Spleen (tissue), 7 donors: ENCODE measurements around the gene ATG16L1.

Experiments used
- POLR2AphosphoS5 ChIP-seq, 3 donors: sonication (generic); formaldehyde crosslinking; IDR thresholded peaks; one replicate each; pipeline ENCODE4 v1.5.1; 2017; ENCODE audit warnings: antibody characterized with exemption in 3 of 3
- TF ChIP-seq, protein P1 (sequence below), 11 experiments: fragments of 200-600 bp in 7 of 11; fragments of 450-650 bp in 4 of 11; sonication (generic) in 4 of 11; IDR thresholded peaks in 8 of 11; conservative IDR thresholded peaks in 3 of 11; 1 replicate in 7 of 11; 2 replicates in 4 of 11; pipeline versions ENCODE4 v1.4.0 to v1.8.0; 2016 to 2021; ENCODE audit warnings: antibody characterized with exemption in 11 of 11, inconsistent platforms in 4 of 11, mild to moderate bottlenecking in 1 of 11
- donor health status: DM: no; HTN: no; CAD: no; lungs with moderate emphysema.
- donor health status: DM: no; HTN: no; CAD: no.
- donor health status: DM: no; HTN: no; CAD: no.

- TF ChIP-seq, protein P1, sequence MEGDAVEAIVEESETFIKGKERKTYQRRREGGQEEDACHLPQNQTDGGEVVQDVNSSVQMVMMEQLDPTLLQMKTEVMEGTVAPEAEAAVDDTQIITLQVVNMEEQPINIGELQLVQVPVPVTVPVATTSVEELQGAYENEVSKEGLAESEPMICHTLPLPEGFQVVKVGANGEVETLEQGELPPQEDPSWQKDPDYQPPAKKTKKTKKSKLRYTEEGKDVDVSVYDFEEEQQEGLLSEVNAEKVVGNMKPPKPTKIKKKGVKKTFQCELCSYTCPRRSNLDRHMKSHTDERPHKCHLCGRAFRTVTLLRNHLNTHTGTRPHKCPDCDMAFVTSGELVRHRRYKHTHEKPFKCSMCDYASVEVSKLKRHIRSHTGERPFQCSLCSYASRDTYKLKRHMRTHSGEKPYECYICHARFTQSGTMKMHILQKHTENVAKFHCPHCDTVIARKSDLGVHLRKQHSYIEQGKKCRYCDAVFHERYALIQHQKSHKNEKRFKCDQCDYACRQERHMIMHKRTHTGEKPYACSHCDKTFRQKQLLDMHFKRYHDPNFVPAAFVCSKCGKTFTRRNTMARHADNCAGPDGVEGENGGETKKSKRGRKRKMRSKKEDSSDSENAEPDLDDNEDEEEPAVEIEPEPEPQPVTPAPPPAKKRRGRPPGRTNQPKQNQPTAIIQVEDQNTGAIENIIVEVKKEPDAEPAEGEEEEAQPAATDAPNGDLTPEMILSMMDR (IDR thresholded peaks at IDR 0.05 in 8 of 11, conservative IDR thresholded peaks at IDR 0.05 in 3 of 11) = no peak
- no peak for TF ChIP-seq POLR2AphosphoS5 (IDR thresholded peaks at IDR 0.05)
These were observed 88.0 kb downstream of the ATG16L1 start for GRCh38 chr2:233339427-233339826.
